Fibroblast of skin of right biceps (primary cell): ENCODE data around the gene AWAT2.
"Not testable (repeated sequence)": the region's sequence is repeated elsewhere in the genome, so short reads cannot be mapped to it uniquely, and the experiment has no call there.

Source experiments
- DNase-seq: peaks from one replicate; pipeline ENCODE4 v3.0.0-alpha.2; 2013

AWAT2 gene

GRCh38 chrX:70041993-70042392, 7.7 kb downstream of the AWAT2 start:
- DNase-seq: no peak

DNA sequence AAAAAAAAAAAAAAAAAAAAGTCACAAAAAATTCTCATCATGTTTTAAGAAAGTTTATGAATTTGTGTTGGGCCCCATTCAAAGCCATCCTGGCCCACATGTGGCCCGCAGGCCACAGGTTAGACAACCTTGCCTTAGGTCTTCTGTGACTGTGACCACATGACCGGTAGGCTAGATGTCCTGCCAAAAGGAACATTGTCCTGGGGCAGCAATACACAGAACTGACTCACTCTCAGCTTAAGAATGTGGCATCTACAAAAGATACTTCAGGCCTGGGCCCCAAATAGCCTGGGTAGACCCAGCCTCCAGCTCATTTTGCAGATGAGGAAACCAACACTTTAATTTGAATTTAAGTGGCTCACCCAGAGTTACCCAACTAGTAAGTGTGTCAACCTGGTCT, 10.0 kb downstream of the AWAT2 start:
- DNase-seq: no peak

DNA sequence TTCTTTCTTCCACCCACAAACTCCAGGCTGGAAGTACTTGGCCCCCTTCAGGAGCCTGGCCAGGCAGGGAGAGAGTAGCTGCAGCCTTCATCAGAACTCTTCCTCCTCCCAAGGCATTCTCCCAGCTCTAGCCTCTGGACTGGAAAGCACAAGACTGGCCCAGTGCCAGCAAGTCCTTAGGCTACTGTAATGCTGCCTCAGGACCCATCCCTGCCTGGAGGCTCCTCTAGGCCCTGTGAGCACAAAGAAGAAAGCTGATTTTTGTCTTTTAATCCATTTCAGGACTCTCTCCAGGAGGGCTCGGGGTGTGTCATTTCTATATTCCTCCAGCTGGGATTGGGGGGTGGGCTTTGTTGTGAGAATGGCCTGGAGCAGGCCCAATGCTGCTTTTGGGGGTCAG, 10.8 kb downstream of the AWAT2 start:
- DNase-seq: no peak

DNA sequence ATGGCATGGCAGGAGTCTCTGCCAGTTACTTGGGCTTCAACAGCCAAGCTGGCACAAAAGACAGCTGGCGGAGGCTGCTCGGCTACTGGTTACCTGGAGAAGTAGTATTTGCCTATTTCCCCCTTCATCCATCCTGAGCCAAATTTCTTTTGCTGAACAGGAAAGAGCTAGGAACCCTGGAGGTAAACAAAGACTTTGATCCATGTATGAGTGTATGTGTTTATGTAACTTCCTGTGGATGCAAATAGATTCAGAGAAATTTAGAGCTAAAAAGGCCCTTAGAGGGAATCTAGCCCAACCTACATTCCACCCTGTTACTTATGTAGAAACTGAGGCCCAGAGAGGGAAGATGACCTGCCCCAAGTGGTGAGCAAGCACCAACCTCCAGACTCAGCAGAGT, 11.2 kb downstream of the AWAT2 start:
- no peak for DNase-seq

GRCh38 chrX:70034646-70035045, 15.1 kb downstream of the AWAT2 start:
- DNase-seq: no peak

GRCh38 chrX:70033348-70034051, 16.2 kb downstream of the AWAT2 start:
- DNase-seq: peak; percentile 40

DNA sequence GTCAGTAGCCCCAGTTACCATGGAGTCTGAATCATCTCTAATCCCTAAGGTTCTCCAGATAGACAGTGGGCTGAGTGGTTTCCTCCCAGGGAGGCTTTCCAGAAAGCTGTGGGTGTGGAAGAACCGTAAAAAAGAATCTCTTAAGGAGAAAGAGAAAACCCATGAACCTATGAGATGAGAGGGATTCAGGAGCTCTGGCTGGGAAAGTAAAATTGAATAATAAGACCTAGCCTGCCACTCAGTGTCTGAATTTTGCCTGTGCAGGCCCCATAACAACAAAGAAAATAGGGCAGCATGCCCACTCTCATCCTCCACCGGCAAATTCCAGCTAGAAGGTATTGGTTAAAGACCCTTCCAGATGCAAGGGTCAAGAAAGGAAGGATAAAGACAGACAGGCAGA, 16.9 kb downstream of the AWAT2 start:
- DNase-seq: no peak

DNA sequence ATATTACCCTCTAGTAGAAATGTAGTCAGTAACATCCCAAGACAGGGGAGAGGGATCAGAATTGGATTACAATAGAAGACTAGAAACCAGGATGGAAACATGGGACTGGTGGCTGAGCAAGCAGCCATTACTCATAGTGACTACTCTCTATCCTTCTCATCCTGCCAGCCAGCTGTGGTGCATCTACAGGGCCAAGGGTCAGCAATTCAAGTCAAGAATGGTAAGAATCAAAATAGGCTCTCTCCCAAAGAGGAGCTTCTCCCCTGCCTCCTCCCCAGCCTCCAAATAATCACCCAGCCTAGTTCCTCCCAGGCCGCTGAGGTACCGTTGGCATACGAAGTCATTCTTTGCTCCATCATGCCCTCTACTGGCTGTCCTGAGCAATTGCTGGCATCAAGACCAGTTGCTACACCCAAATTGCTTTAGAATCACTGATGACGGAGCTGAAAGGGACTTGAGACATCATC, 19.4 kb downstream of the AWAT2 start:
- peak; percentile 51 for DNase-seq

DNA sequence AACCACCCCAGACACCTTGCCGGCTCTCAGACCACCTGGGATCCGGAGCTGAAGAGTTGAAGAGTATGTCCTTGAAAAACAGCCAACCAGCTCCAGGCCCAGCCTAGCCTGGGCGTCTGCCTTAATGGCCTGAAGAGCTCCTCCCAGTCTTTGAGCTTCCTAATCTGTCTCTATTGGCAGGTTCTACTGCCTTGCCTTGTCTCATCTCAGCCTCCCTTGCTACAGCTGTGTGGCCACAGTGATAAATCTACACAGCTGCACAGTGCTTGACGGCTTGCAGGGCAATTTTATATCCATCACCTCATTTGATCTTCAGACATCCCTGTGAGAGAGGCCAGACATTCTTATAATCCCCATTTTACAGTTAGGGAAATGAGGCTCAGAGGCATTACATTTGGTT, 19.9 kb downstream of the AWAT2 start:
- no peak for DNase-seq

- no peak for DNase-seq
These were observed 22.9 kb downstream of the AWAT2 start for GRCh38 chrX:70026851-70027200.

DNA sequence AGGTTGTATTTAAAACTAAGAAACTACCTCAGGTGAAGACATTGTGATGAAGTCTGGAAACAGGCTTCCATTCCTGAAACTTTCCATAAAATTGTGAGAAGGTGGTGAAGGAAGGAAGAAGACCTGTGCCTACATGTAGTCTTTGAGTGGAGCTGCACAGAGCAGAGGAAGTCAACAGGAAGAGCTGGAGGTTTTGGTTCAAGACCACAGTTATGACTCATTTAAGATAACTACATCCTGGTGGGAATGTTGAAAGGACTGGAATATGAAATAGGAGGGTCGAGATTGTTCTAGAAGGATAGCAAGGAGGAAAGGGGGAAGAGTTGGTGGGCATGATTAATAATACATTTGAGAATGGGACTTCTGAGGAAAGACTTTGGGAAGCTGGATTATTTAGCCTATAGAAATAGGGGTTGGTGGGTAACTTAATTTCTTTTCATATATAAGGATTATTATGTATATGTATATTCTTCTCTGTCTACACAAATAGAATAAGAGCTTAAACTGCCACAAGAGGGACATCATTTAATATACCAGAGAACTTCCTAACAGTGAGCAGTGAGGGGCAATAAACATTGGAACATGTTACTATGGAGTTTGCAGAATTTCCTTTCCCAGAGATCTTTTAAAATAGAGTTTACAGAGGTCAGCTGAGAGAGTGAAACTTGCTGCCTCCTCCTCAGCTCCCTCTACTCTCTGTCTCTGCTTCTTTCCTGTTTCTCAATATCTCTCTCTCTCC, 23.5 kb downstream of the AWAT2 start:
- peak; percentile 47 for DNase-seq

DNA sequence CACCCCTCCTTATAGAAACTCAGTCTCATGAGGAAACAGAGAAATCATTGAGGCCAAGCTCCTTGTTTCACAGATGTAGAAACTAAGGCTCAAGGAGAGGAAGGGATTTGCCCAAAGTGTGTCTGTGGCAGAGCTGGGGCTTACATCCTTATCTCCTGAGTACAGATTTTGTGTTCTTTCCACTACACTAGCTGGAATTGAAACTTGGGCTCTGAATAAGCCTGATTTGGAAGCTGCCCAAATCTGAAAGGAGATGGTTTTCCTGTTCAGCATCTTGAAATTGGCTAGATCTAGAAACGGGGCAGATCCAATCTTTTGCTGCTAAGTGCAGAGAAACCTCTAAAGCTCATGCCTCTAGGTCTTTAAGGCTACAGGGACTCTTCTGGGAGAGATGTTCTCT, 24.3 kb downstream of the AWAT2 start:
- peak; percentile 43 for DNase-seq

GRCh38 chrX:70022616-70023015, 27.1 kb downstream of the AWAT2 start:
- no peak for DNase-seq

- DNase-seq: no peak
These were observed 33.2 kb downstream of the AWAT2 start for GRCh38 chrX:70016513-70016912.

DNA sequence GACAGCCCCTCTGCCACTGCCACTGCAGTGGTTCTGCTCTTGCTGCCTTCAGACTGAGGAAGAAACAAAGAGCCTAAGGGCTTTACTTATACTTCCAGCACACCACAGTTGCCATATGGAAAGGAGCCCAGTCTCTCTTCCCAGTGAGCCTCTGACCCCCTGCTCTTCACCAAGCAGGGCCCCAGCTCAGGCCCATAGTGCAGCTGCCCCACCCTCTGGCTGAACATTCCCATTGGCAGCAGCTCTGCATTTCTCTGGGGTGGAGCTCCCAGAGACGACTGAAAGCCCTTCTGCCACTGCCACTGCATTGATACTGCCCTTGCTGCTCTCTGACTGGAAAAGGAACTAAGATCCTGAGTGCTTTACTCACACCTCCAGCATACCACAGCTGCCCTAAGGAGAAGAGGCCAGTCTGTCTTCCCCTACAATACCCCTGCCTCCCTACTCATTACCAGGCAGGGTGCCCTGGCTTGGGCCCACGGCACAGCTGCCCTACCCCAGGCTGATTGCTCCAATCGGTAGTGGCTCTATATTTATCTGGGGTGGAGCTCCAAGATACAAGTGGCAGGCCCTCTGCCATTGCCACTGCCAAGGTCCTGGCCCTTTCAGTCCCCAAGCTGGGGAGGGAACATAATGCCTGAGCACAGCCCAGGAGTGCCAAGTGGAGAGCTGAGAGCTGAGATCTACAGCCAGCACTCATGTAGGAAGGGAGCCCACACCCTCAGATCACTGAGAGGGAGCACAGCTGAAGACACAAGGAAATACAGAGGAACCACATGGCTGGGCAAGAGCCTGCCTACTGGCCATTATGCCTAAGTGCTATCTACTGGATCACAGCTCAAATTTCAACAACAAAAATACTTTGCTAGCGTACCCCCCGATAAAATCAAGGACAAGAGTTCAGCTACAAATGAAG, 36.0 kb downstream of the AWAT2 start:
- DNase-seq: no peak

DNA sequence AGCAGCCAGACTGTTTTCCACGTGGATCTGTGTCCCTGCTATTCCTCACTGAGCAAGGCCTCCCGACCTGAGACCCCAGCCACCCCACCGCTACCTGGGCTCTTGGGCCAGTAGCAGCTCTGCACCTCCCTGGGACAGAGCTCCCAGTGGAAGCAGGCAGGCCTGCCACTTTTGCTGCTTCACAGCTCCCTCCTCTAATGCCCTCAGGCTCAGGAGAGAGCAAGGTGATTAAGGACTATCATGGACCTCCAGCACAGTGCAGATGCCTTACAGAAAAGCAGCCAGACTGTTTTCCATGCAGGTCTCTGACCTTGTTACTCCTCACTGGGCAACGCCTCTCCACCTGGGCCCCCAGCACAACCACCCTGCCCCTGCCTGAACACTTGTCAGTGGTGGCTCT, 37.0 kb downstream of the AWAT2 start:
- DNase-seq: no peak

GRCh38 chrX:70009970-70010369, 39.8 kb downstream of the AWAT2 start:
- DNase-seq: no peak

DNA sequence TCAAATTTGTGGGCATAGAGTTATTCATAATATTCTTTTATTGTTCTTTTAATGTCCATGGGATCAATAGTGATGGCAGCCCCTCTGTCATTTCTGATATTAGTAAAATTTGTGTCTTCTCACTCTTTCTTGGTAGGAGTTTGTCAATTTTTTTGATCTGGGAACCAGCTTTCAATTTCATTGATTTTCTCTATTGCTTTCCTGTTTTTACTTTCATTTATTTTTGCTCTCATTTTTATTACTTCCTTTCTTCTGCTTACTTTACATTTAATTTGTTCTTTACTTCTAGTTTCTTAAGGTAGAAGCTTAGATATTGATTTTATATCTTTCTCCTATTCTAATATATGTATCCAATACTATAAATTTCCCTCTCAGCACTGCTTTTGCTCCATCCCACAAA, 40.7 kb downstream of the AWAT2 start:
- no peak for DNase-seq

DNA sequence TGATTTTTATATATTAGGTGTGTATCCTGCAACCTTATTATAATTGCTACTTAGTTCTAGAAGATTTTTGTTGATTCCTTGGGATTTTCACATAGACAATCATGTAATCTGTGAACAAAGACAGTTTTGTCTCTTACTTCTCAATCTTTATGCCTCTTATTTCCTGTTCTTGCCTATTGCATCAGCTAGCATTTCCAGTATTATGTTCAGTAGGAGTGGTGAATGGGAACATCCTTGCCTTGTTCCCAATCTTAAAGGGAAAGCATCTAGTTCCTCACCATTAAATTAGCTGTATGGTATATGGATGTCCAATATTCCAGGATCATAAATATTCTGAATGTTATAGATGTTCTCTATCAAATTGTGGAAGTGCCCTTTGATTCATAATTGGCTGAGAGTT, 41.8 kb downstream of the AWAT2 start:
- DNase-seq: no peak

DNA sequence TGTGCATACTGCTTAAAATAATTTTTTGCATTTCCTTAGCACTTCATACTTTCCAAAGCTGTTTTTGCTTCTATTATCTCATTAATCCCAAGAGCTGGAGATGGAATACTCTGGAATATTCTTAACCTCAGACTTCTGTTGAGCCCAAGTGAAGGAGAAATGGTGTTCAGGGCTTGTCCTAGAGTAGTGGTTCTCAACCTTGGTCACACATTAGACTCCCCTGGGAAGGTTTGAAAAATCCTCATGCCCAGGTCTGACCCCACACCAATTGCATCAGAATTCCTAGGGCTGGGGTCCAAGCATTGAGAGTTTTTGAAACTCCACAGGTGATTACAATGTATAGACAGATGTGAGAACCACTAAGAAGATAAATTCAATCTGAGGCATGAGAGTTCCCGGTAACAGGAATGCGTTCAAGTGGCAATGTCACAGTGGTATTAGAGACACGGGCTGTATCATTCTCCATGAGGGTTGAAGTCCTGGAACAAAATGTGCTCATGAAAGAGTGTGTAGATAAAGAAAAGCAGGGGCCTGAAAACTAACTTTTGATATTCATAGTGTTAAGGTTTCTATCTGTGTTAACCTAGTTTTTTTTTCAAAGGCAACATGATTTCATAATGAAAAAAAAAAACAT, 47.9 kb downstream of the AWAT2 start:
- DNase-seq: no peak

DNA sequence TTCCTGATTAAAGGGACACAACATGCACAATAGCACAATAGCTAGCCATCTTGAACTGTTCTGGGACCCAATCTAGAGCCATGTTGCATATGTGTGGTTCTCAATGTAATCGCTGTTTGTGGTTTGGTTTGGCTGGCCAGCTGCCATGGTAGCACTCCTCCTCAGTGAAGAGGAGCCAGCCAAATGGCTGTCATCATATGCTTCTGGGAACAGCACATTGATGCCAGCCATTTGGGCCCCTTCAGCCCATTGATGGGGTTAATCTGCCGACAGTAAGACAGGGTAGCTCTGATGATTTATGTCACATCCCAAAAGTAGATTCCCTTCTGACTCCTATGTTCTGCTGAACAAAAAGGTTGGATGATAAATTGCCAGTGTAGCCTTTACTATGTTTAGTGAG, 48.5 kb downstream of the AWAT2 start:
- DNase-seq: peak; percentile 29

GRCh38 chrX:69998299-69998698, 51.4 kb downstream of the AWAT2 start:
- DNase-seq: not testable (repeated sequence)

DNA sequence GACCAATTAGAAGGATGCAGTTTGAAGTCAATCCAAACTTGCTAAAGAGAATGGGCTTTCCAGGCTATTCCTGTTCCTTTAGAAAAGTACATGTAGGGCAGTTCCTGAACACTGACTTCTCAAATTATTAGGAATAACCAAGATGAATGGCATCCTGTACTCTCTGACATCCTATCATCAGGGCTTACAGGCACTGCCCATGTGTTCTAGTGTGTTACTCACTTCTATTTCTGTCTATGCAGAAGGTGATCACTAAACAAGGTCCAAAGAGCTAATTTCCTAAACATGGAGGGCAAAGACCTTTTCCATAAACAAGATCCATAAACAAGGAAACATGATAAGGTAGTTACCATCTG, 53.6 kb downstream of the AWAT2 start:
- no peak for DNase-seq
